GM18517 (cell line): ENCODE measurements around the gene DRD3.

ENCODE experiments used
- ATAC-seq: cut with Tn5 transposase; IDR thresholded peaks from one replicate; pipeline ENCODE4 v1.9.1; 2021; ENCODE audit warnings: mild to moderate bottlenecking, moderate library complexity; ENCODE audit not compliant: unreplicated experiment

Gene DRD3

GRCh38 chr3:114126461-114126860 is 52.4 kb downstream of the DRD3 start:
- no peak for ATAC-seq

- no peak for ATAC-seq
Observed at GRCh38 chr3:114122027-114122709, 56.7 kb downstream of the DRD3 start.

- no peak for ATAC-seq
Observed at GRCh38 chr3:114120211-114120610, 58.6 kb downstream of the DRD3 start.

GRCh38 chr3:114119776-114120175 is 59.1 kb downstream of the DRD3 start:
- ATAC-seq = no peak

DNA sequence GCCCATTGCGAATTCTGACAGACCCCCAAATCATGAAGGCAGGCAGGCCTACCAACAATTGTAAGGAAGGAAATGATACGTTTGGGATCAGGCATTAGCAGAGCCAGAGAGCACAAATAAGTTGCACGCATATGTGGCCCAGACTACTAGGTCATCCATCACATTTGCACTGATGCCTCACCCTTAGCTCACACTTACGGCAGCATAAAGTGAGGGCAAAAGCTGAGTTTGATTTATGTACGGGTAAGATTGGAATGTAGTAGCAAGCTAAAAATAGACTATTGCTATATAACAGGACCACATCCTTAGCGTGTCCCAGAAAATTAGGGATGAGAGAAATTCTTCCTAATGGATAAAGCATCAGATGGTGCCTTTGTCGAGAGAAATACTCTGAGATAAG is 63.7 kb downstream of the DRD3 start:
- ATAC-seq = no peak

GRCh38 chr3:114114719-114115118 is 64.1 kb downstream of the DRD3 start:
- ATAC-seq = no peak

- no peak for ATAC-seq
Observed at GRCh38 chr3:114112696-114113095, 66.2 kb downstream of the DRD3 start.

GRCh38 chr3:114111060-114111770 is 67.6 kb downstream of the DRD3 start:
- no peak for ATAC-seq

DNA sequence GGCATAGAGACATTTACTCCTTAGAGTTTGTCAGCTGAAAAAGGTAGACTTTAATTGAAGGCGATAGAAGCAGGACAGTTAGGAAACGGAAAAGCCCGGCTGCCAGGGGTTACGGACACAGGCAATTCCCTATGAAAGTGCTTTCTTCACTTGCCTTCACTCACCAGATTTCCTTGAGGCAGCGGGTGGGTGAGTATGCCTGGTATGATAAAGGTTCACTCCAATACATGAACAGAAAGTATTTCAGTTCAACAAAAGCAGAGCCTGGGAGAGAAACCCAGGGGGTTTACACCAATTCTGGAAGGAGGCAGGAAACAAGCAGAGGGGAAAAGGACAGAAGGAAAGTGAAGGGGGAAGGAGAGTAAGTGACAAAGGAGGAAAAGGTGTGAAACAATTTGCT is 68.4 kb downstream of the DRD3 start:
- no peak for ATAC-seq

DNA sequence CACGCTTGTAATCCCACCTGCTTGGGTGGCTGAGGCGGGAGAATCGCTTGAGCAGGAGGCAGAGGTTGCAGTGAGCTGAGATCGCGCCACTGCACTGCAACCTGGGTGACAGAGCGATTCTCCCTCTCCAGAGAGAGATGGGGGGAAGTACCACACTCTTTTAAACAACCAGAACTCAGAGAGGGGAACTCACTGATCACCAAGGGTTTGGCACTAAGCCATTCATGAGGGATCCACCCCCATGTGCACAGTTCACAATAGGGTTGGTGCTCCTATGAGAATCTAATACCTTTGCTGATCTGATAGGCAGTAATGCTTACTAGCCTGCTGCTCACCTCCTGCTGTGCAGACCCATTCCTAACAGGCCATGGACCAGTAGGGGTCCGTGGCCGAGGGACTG is 70.7 kb downstream of the DRD3 start:
- no peak for ATAC-seq

DNA sequence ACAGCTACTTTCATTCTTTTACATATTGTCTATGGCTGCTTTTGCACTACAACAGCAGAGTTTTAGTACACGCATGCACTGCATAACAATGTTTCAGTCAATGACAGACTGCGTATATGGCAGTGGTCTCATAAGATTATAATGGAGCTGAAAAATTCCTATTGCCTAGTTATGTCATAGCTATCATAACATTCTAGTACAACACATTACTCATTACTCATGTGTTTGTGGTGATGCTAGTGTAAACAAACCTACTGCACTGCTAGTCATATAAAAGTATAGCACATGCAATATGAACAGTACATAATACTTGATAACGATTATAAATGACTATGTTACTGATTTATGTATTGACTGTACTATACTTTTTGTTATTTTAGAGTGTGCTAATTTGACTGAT is 74.4 kb downstream of the DRD3 start:
- ATAC-seq = no peak

GRCh38 chr3:114103858-114104257 is 75.0 kb downstream of the DRD3 start:
- no peak for ATAC-seq

DNA sequence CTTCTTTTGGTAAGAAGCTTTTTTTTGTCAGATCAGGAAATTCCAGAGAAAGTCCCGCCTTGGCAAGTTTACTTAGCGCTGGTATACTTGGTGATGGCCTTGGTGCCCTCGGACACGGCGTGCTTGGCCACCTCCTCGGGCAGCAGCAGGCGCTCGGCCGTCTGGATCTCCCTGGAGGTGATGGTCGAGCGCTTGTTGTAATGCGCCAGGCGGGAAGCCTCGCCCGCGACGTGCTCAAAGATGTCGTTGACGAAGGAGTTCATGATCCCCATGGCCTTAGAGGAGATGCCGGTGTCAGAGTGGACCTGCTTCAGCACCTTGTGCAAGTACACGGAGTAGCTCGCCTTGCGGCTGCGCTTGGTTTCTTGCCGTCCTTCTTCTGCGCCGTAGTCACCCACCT is 75.7 kb downstream of the DRD3 start:
- no peak for ATAC-seq

GRCh38 chr3:114101101-114101500 is 77.8 kb downstream of the DRD3 start:
- ATAC-seq = no peak

- no peak for ATAC-seq
Observed at GRCh38 chr3:114095796-114096195, 83.1 kb downstream of the DRD3 start.

DNA sequence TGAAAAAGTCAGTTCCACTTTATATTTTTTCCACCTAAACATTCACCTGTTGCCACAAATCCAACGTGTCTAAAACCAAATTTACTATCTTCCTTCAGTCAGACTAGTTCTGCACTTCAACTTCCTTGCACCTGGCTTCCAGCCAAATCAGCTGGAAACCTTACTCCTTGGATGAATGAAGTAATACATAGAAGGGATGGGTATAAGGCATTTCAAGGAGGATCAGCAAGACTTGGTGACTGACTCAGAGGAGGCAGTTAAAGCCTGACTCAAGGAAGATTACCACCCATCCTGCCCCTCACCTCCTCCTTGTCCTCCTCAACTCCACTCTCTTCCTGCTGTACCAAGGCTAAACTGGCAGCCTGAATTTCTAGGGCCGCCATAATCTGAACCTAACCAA is 85.3 kb downstream of the DRD3 start:
- ATAC-seq = no peak

GRCh38 chr3:114093016-114093380 is 85.9 kb downstream of the DRD3 start:
- no peak for ATAC-seq

DNA sequence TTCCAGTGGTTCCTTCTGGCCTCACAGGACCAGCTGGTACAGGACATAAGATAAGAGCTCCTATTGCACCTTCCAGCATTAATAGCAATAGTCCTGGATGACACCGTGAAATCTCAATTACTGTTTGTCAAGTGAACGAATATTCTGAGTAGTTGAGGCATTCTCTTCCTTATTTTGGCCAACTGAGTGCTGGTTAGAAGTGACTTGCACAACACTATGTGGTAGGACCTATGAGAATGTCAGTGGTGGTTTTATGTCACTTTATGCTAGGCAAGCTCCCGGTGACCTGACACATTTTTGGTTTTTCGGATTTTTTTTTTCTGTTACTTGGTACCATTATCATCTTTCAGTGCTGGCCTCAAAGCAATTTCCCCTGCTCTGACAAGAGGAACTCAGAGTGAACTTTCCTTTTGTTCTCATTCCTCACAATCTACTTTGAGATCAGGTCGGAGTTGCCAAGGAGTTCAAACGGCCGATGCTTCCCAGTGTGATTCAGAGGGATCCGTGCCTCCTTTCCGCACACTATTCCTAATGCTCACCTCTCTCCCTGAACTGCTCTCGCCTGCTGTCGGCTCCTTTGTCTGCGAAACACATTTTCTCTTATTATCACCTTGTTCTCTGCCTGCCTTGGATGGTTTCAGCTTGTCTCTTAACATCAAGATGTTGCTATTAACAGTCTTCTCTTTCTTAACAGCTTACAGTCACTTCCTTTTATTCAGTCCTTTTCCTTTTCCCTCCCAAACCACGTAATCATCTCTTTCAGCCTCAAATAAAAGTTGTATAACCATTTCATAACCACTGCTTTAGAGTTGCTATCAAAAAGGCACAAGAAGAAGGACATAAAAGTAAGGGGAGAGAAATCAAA is 86.5 kb downstream of the DRD3 start:
- no peak for ATAC-seq

DNA sequence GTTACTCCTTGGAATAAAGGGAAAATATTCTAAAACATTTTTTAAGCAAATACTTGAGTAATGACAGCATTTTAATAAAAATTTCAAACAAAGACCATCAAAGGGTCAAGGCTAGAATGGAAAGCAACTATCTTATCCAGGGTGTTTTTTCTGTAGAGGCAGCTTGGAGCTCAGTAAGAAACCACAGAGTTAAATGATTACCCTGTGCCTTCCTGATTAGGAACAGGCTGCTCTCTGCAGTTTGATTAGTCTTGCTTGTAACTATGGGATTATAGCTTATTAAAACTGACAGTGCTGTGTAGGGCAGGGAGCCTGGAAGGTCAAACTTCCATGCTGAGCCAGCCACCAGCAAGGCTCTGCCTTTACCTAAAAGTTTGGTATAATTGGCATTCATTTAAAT is 89.2 kb downstream of the DRD3 start:
- ATAC-seq = no peak

DNA sequence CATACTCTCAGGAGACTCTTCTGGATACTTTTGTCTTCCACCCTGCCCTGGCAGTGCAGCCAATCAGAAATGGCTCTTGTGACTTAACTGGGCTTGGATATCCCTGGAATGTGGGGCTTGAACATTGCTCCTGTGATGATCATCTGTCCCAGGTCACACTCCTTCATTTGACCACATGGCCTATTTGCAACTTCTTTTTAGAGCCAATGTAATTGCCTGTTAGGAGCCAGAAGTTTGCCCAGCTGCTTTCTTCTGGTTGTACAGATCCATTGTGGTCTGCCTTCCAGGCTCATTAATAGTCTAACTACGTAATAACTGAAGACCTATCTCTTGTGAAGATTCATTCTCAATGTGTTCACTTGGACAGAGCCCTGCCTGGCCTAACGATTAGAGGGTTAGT is 92.5 kb downstream of the DRD3 start:
- no peak for ATAC-seq

DNA sequence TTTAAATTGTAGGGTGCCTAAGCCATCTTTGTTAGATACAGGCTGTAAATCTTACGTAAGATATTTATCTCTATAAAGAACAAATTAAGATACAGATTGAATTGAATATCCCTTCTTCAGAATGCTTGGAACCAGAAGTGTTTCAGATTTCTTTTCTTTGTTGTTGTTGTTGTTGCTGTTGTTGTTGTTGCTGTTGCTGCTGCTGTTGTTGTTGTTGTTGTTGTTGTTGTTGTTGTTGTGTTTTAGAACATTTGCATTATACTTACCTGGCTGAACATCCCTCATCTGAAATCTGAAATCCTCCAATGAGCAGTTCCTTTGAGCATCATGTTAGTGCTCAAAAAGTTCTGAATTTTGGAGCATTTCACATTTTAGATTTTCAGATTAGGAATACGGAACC is 95.7 kb downstream of the DRD3 start:
- ATAC-seq = no peak

DNA sequence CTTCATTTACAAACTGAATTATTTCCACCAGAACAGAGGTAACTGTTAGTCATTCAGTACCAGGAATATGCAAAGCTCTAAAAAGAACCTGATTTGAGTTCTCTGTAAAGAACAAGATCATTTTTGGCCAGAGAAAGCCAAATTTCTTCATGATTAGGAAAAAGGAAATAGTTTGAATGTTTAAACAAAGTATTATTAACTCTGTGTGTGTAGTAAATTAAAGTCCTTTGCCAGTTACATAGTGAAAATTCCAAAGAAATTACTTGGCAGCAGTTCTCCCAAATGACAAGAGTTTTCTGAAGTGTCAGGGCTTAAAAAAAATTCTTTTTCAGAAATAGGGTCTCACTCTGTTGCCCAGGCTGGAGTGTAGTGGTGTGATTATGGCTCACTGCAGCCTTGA is 97.8 kb downstream of the DRD3 start:
- no peak for ATAC-seq
